HG03575 (cell line): ENCODE results near the gene TSEN2.
"Not testable (repeated sequence)": the region's sequence is repeated elsewhere in the genome, so short reads cannot be mapped to it uniquely, and the experiment has no call there.

Experiments used
- ATAC-seq: cut with Tn5 transposase; IDR thresholded peaks from one replicate; pipeline ENCODE4 v1.9.1; 2021; ENCODE audit not compliant: unreplicated experiment, insufficient number of reproducible peaks, low FRiP score; ENCODE audit errors: extremely low read depth

TSEN2 gene

DNA sequence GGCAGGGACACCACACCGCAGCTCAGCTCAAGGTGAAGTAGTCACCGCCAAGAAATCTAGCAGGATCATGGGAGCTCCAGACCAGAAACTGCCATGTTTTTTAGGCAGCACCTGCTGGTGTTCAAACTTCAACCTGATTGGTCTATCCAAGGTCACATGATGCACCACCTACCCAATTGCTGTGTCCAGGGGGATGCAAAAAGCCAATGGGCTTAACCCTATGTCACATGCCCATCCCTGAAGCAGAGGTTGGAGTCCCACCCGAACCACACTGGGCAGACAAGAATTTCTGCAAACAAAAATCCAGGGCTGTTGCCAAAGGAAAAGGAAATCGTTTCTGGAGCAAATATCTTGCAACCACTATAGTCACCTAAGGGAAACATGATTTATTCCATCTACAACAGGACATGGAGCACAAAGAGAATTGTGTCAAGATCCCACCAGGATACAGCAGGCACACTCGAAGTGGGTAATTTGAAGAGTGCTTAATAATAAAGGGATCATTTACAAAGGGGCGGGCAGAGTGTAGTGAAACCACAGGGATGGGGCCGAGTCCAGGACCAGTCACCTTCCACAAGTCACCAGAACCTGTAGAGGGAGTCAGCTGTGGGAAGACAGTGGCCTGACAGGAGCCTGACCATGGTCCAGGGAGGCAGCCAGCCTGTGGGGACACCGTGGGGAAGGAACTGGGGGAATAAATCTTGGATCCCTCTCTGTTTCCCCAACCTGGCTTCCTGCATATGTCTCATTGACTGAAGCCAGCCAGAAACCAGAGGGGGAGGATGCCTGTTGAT is 34.2 kb upstream of the TSEN2 start:
- ATAC-seq = no peak

DNA sequence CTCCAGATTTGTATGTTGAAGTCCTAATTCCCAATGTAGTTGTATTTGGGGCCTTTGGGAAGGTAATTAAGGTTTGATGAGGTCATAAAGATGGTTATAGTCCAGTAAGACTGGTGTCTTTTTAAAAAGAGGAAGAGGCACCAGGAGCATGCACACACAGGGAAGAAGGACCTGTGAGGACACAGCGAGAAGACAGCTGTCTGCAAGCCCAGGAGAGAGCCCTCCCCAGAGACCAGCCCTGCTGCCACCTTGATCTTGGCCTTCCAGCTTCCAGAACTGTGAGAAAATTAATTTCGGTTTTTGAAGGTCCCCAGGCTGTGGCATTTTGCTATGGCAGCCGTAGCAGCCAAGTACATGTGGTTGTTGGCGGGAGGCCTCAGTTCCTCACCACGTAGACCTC is 32.8 kb upstream of the TSEN2 start:
- ATAC-seq = no peak

DNA sequence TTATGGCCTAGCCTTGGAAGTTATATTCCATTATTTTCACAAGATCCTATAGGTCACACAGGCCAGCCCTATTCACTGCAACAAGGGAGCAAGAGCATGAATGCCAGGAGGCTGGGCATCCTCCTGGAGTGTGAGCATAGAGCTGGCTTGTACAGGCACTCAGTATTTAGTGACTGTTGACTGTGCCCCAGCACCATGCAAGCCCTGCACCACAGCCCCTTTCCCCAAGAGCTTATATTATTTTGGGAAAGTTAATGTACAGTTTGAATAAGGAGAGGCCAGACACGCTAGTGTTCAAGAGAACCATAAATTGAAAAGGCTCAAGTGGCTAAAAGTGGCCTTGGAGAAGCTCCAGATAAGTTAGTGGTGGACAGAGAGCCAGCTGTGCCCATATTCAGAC is 32.3 kb upstream of the TSEN2 start:
- ATAC-seq = no peak

DNA sequence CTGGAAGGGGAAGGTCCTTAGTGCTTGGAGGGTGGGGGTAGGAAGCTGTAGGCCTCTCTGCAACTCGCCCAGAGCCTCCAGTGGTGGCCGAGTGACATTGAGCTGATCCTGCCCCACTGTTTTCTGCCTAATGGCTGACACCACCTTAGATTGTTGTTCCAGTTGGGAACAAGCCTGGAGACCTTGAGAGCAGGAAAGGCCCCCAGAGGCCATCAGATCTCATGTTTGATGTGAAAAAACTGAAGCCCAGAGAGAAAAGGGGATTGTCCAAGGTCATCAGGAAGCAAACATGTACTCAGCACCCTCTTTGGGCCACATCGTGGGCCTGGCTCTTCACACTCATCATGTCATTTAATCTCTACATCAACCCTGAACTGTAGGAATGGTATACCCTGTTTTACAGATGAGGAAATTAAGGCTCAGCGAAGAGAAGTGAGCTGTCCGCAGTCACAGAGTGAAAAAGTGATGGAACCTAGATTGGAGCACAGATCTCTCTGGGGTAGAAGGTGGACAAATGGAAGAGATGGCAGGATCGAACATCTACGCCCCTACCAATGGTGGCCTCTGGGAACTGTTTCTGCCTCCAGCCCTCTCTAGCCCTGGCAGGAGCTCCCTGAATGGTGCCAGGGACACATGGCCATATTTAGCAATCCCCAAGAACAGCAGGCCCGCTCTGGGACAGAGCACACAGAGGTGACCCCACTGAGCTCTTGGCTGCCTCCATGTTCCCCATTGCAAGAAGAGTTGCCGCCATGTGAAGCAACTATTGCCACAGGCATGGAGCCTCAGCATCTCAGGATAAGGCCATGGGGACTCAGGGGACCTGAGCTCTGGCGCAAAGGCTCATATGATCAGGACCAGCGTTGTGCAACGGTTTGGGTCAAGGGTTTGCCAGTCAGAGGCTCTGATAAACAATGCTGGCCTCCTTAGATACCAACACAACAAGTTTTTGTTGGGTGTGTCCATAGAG is 31.6 kb upstream of the TSEN2 start:
- ATAC-seq = no peak

DNA sequence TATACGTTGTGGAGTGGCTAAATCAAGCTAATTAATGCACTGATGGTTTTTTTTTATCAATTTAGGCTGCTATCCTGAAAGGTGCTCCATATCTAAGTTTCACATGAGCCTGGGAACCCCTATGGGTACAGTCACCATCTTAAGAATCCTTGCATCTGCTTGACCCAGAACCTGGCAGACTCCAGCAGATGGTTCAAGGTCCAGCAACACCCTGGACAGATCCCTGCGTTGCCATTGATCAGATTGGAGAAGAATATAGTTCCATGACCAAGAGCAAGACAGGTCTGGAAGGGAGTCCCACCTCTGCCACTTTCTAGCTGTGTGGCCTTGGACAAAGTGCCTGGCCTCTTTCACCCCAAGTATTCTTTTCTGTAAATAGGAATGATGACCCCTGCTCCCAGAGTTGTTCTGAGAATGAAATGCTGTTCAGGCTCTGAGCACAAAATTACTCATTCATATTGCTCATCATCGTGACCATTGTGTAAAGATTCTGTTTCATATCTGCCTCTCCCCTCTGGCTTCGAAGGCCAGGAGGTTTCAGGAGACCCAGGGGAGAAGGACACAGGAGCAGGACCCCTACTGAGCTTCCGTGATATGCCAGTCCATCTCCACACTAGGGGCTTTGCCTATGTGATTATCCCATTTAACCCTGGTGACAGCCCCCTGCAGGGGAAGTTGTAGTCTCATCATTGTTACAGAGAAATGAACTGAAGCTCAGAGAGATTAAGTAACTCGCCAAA is 30.0 kb upstream of the TSEN2 start:
- ATAC-seq = no peak

DNA sequence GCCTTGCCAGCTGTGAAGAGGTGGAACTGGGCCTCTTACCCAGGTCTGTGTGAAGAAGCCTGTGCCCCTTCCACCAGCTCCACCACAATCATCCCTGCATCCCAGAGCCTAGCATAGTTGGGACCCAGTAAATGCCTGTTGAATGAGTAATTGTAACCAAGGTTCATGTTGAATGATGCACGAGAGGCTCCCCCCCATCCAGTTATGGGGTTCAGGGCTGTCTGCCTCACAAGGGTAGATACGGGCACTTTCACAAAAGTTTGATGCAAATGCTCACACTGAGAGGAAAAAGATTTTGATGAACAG is 29.5 kb upstream of the TSEN2 start:
- ATAC-seq = no peak

DNA sequence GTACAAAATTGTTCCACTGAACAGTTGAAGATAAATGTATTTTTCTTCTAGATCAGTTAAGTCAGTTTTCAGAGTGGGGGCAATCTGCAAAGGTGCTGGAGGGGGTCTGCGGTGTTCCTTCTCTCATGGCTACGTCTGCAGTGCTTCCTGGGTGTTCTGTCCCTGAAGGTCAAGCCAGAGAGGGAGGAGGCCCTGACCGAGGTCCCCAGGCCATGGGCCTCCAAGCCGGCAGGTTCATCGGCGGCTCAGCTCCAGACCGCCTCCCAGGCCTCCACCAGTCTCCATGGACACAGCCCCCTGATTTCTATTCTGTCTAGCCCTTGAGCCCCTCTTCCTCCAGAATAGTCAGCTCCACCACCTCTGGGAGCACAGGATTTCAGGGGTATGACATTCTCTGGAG is 28.5 kb upstream of the TSEN2 start:
- no peak for ATAC-seq

DNA sequence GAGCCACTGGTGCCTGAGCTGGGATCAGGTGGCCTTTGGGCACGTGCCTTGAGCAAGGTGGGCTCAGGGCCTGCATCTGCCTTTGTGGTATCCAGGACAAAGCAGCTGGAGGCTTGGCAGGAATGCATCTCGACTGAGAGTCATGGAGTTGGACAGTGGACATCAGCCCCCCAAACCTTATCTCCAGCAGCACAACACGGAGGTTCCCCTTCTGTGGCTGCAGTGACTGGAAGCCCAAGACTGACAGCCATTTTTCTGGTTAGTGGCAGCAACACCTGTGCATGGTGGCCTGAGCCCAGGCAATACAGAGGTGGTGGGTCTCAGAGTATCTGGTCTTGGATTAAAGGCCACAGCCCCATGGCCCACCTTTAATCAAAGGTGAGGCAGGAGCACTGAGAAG is 27.8 kb upstream of the TSEN2 start:
- ATAC-seq = no peak

DNA sequence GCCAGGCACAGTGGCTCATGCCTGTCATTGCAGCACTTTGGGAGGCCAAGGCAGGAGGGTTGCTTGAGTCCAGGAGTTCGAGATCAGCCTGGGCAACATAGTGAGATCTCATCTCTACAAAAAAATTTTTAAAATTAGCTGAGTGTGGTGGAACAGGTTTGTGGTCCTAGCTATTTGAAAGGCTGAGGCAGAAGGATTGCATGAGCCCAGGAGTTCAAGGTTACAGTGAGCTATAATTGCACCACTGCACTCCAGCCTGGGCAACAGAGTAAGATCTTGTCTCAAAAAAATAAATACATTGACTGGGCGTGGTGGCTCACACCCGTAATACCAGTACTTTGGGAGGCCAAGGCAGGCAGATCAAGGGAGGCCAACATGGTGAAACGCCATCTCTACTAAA is 26.9 kb upstream of the TSEN2 start:
- not testable (repeated sequence) for ATAC-seq

DNA sequence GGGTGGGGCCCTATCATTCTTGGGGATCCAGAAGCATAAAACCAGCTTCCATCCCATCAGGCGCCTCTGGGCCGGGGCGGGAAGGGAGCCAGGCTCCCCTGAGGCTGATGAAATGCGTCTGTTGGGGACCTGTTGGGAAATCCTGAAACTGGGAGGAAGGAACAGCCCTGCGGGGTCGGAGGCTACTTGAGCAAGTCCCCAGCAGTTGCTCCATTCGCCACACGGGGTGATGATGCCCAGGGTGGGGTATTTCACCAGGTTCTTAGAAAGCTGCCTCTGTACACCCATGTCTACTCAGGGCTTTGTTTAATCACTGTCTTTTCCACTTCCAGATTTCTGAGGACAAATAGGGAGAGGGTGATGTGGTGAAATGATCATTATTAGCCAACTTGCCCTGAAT is 25.4 kb upstream of the TSEN2 start:
- ATAC-seq = no peak

DNA sequence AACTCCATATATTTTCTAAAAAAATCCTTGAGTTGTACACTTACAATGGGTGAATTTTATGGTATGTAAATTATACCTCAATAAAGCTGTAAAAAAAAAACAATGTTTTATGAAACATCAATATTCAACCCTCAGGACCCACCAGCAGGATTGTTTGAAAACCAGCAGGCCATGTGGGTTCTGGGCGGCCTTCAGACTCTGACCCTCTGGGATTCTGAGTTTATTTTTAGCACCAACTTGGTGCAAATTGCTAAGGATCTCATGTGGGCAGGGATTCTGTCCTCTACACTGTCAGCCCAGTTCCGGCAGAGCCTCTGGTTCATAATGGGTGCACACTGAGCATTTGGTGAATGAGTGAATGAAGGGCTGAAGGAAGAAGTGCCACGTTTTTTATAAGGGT is 24.2 kb upstream of the TSEN2 start:
- ATAC-seq = no peak

DNA sequence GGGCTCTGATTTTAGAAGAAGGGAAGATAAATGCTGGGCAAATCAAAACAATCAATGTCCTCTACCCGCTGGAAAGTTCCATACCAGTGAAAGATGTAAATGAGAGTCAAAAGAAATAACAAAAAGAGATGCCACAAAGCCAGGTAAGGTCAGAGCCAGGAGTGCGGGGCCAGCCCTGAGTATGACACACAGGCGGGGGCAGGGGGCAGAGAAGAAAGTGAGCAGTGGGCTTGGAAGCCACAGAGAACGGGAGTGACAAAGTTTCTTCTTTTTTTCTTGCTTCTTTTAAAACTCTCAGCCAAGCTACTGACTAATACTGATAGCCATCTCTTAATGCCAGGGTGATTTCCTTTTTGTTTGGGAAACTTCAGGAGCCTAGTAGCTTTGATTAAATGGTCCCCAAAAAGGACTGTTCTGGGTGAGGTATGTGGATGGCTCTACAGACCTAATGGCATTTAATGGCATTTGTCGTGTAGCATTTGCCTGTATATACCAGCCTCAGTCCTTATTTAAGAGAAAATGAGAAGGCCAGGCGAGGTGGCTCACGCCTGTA is 23.1 kb upstream of the TSEN2 start:
- no peak for ATAC-seq

DNA sequence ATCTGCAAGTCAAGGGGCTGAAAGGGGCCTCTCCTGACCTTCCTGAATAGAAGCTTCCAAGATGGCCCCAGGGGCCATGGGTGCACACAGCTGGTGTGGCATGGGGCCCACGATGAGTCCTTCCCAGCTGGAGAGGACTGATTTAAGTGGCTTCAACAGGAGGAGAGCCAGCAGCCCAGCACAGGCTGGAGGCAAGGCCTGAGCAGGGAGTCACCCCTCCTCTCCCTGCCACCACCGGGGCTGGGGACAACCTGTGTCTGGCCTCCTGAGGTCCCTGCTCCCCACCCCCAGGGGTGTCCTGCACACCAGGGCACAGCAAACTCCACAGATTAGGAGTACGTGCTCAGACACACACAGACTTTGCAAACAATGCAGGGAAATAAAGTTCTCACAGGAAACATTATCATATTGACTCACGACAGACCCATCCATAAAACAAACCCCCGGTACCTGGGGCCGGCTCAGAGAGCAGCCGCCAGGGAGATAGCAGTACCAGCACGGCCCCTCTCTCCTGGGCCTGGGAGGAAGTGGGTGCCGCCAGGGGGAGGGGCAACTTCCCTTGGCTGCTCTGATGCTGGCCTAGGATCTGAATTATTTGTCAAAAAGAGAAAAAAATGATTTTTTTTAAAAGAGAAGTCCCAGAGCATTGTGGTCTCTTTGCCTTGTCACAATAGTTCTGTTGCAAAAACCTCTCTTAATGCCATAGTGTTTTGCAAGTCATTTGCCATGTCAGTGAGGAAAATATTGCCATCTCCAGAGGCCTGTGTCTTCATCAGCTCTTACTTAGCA is 21.9 kb upstream of the TSEN2 start:
- ATAC-seq = no peak

DNA sequence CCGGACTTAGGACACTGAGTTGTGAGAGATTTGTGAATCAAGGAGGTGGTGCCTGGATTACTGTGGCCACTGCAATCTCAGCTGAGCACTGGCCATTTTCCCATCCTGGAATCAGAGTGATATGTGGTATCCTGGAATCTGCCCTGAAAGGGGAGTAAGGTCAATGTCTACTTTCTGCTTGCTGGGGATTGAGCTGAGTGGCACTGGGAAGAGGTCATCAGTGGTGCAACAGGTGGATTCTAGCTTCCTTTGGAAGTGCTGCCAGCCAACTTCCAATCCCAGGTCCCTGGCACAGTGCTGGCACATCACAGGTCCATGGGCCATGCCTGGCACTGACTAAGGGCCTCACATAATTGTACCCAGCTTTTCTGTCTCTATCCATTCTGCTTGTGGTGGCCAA is 20.6 kb upstream of the TSEN2 start:
- ATAC-seq = no peak

DNA sequence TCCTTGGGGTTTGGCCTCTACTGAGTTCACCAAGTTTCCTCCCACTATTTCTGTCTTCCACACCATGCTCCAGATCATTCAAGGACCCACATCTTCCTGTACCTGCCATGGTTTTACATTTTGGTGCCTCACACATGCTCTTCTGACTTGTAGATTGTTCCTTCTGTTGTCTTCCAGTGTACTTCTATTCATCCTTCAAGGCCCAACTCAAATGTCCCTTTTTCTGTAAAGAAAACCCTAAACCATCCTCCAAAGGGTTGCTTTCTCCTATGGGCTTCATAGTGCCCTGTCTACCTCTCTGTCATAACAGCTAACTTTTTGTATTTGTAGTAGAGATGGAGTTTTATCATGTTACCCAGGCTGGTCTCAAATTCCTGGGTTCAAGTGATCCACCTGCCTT is 20.1 kb upstream of the TSEN2 start:
- ATAC-seq = no peak

DNA sequence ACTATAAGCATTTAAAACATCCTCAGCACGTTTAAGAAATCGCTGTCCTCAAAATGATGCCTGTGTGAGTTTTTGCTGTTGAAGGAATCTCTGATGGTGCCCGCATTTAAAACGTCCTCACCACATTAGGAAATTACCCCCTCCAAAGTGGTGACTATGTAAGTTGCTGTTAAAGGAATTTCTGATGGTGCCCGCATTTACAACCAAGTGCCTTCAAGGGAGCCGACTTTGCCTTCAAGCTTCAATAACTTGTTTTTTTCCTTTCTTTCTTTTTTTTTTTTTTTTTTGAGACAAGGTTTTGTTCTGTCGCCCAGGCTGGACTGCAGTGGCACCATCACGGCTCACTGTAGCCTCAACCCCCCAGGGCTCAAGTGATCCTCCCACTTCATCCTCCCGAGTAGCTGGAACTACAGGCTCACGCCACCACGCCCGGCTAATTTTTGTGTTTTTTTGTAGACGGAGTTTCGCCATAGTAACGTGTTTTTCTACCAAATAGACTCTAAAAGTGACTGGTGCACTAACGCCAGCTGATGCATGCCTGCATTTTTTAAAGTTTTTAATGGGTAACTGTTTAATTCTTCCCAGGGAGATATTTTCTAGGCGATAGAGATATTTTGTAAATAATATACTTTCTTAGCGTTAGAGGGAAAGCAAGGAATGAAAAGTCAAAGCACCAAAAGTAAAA is 19.0 kb upstream of the TSEN2 start:
- no peak for ATAC-seq

DNA sequence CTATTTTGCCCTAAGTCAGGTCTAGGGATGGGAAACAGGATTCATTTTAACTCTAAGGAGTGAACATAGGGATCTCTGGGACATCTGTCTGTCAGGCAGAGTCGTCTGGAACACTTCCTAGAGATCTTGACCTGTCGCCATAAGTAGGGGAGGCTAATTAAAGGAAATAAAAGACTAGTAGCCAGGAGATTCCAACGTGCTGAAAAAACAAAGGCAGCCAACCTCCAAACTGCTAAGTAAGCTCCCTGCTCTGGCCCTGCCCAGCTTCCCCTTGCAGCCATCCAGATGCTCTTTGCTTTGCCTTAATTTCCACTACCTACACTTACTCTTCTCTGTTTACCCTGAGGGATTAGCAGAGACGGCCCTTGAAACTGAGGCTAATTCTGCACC is 18.4 kb upstream of the TSEN2 start:
- ATAC-seq = no peak

DNA sequence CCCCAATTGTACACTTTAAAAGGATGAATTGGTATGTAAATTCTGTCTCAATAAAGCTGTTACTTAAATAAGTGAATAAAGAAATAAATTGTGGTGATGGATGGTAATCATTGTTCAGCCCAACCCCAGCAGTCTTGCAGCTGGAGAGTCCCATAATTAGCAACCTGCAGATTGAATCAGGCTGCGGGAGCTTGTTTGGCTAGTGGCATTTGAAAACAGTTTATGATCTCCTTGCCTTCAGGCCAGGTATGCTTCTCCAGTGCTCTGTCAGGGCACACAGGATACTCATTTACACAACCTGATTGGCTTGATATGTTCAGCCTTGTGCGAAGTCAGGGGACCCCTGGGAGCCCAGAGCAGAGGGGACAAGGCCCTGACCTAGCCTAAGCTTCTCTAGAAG is 16.5 kb upstream of the TSEN2 start:
- ATAC-seq = no peak
